ENCODE data around the gene PACSIN1.

The PACSIN1 gene

DNA sequence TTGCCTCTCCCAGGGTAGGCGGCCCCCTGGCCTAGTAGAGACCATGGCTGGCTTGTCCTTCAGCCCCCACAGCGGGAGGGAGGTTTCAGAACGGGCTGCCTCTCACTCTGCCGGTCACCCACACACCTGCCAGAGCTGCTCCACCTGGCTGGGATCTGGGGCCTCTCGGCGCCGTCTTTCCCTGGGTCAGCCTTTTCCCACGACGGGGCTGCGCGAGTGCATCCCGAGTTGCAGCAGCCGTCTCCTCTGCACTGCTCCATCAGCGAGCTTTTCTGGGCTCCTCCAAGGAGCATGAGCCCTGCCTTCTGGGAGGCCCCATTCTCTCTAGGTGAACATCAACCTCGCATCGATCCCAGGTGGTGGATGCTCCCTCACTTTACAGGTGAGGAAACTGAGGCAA is 106.1 kb downstream of the PACSIN1 start:
- H3K4me3 ChIP-seq (ENCODE audit: low read depth, low read length) = no peak overlapping the region
- TF ChIP-seq, protein P1, sequence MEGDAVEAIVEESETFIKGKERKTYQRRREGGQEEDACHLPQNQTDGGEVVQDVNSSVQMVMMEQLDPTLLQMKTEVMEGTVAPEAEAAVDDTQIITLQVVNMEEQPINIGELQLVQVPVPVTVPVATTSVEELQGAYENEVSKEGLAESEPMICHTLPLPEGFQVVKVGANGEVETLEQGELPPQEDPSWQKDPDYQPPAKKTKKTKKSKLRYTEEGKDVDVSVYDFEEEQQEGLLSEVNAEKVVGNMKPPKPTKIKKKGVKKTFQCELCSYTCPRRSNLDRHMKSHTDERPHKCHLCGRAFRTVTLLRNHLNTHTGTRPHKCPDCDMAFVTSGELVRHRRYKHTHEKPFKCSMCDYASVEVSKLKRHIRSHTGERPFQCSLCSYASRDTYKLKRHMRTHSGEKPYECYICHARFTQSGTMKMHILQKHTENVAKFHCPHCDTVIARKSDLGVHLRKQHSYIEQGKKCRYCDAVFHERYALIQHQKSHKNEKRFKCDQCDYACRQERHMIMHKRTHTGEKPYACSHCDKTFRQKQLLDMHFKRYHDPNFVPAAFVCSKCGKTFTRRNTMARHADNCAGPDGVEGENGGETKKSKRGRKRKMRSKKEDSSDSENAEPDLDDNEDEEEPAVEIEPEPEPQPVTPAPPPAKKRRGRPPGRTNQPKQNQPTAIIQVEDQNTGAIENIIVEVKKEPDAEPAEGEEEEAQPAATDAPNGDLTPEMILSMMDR (IDR thresholded peaks at IDR 0.05; ENCODE audit: low read depth, low read length) = no peak
- TF ChIP-seq POLR2A (IDR thresholded peaks at IDR 0.05; ENCODE audit: extremely low read depth, insufficient read length) = no peak
- TF ChIP-seq, protein P2, sequence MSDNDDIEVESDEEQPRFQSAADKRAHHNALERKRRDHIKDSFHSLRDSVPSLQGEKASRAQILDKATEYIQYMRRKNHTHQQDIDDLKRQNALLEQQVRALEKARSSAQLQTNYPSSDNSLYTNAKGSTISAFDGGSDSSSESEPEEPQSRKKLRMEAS (IDR thresholded peaks at IDR 0.05; ENCODE audit: low read depth, low read length) = no peak
- no peak for TF ChIP-seq MYC (IDR thresholded peaks at IDR 0.05; ENCODE audit: low read depth, low read length)
- no peak for DNase-seq (ENCODE audit: low read depth)

DNA sequence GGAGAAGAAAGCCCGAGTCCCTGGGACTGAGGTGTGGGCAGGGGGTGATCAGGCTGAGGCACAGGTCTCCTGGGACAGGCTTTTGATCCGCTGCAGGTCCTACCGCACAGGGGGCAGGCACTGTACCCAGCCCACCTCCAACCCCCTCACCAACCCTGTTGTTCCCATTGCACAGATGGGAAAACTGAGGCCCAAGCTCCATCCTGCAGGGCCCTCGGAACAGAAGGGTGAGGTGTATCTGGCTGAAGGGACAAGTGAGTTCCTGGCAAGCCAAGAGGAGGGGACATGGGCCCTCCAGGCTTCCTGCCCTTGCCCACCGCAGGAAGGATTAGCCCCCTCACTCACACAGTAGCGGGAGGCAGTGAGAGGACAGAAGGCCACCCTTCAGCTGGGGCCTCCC is 106.7 kb downstream of the PACSIN1 start:
- no peak for DNase-seq (ENCODE audit: low read depth)
- TF ChIP-seq, protein P1 (IDR thresholded peaks at IDR 0.05; ENCODE audit: low read depth, low read length) = no peak
- TF ChIP-seq, protein P2 (IDR thresholded peaks at IDR 0.05; ENCODE audit: low read depth, low read length) = no peak
- TF ChIP-seq POLR2A (IDR thresholded peaks at IDR 0.05; ENCODE audit: extremely low read depth, insufficient read length) (no peak), MYC (IDR thresholded peaks at IDR 0.05; ENCODE audit: low read depth, low read length) (no peak)
- H3K4me3 ChIP-seq (ENCODE audit: low read depth, low read length) = no peak overlapping the region

DNA sequence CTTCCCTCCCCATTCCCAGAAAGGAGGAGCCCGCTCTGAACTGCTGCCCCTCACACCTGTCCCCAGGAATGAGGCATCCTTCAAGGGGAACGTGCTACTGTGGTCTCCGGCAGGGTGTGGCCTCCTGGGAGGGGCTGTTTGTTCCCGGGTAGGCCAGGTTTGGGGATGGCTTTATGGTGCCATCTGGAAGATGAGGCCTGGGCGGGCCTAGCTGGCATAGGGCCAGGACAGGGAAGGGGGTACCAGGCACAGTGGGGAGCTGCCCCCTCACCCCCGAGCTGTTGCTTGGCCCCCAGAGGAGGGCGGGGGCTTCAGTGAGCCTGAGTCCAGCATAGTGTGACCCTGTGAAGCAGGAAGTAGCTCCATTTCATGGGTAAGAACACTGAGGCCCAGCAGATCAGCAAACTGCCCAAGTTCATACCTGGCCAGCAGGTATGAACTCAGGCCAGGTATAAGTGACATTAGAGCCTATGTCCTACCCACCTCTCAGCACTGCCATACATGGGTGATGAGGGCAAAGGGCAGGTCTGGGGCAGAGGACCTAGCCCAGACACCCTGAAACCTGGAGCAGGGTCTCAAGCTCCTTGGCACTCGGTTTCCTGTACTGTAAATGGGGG is 107.8 kb downstream of the PACSIN1 start:
- H3K4me3 ChIP-seq (ENCODE audit: low read depth, low read length) = no peak overlapping the region
- TF ChIP-seq, protein P2 (IDR thresholded peaks at IDR 0.05; ENCODE audit: low read depth, low read length) = no peak
- TF ChIP-seq, protein P1 (IDR thresholded peaks at IDR 0.05; ENCODE audit: low read depth, low read length) = no peak
- no peak for TF ChIP-seq MYC (IDR thresholded peaks at IDR 0.05; ENCODE audit: low read depth, low read length)
- no peak for TF ChIP-seq POLR2A (IDR thresholded peaks at IDR 0.05; ENCODE audit: extremely low read depth, insufficient read length)

DNA sequence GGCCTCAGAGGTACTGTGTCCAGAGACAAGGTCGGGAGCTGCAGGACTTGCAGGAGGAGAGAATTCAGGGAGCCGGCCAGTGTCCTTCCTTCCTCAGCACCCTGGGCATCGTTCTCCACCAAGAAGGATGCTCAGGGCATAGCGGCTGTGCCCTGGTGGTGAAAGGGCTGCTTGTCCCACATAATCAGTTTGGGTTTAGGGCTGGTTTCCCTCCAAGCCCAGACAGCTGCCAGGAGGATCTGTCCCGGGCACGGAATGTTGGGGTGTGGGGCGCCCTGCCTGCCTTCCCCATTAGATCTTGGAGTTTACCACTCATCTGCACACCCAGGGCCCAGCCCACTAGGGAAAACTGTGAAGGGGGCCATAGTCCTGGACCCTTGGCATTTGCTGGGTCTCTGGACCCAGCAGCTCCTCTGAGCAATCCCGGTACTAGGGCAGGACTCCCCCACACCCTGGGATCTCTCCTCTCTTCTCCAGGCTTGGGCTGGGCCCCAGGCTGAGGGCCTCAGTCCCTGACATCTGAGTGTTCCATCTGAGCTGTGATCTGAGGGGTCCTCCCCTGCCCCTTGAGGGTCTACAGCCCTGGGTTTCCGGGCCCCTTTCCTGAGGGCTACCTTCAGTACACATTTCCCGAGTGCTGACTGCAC is 108.9 kb downstream of the PACSIN1 start:
- no peak overlapping the region for H3K4me3 ChIP-seq (ENCODE audit: low read depth, low read length)
- TF ChIP-seq, protein P2 (IDR thresholded peaks at IDR 0.05; ENCODE audit: low read depth, low read length) = no peak
- no peak for TF ChIP-seq POLR2A (IDR thresholded peaks at IDR 0.05; ENCODE audit: extremely low read depth, insufficient read length)
- TF ChIP-seq MYC (IDR thresholded peaks at IDR 0.05; ENCODE audit: low read depth, low read length) = no peak
- TF ChIP-seq, protein P1 (IDR thresholded peaks at IDR 0.05; ENCODE audit: low read depth, low read length) = no peak
- DNase-seq (ENCODE audit: low read depth) = no peak

More for the DNA sequence above, 107.8 kb downstream of the PACSIN1 start:
- no peak for DNase-seq (ENCODE audit: low read depth)

DNA sequence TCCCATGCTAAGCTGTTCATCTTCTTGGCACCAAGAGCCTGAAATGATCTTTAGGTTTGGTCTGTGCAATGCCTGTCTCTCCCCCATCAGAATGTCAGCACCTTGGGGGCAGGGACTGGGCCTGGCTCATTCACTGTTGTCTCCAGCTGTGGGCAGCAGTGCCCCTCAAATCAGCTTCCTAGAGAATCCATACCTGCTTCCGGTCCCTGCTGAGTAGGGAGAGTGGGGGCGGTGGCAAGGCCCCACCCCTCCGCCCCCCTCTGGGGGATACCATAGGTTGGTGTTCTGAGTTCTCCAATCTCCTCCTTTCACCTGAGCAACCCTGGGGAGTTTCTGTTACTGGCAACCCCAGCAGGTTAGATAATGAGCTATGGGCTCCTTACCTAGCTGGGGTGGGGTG is 109.5 kb downstream of the PACSIN1 start:
- H3K4me3 ChIP-seq (ENCODE audit: low read depth, low read length) = no peak overlapping the region
- TF ChIP-seq, protein P1 (IDR thresholded peaks at IDR 0.05; ENCODE audit: low read depth, low read length) = no peak
- TF ChIP-seq MYC (IDR thresholded peaks at IDR 0.05; ENCODE audit: low read depth, low read length) (no peak), POLR2A (IDR thresholded peaks at IDR 0.05; ENCODE audit: extremely low read depth, insufficient read length) (no peak)
- TF ChIP-seq, protein P2 (IDR thresholded peaks at IDR 0.05; ENCODE audit: low read depth, low read length) = no peak
- DNase-seq (ENCODE audit: low read depth) = no peak

All from NB4 (cell line).